MG63 (cell line): ENCODE measurements around the gene FANCG. TPM values are rescaled to one million over a fixed set of nuclear protein-coding genes. Genes with fewer than 3 reads are reported as not detected.
A peak's percentile ranks its signal among the peaks of the same experiment; 100 is the strongest.

Source experiments
- DNase-seq: peaks from one replicate; pipeline ENCODE4 v3.0.0-alpha.2; 2020
- H3K27me3 ChIP-seq: fragments of 250-450 bp; sonication (Bioruptor Pico); 2 replicates; pipeline ENCODE4 v1.5.1; 2020; ENCODE audit warnings: mild to moderate bottlenecking, moderate library complexity
- H3K36me3 ChIP-seq: fragments of 250-450 bp; sonication (Bioruptor Pico); 2 replicates; pipeline ENCODE4 v1.5.1; 2020; ENCODE audit warnings: mild to moderate bottlenecking, moderate library complexity
- H3K4me3 ChIP-seq: fragments of 250-450 bp; sonication (Bioruptor Pico); 2 replicates; pipeline ENCODE4 v1.5.1; 2020; ENCODE audit warnings: mild to moderate bottlenecking, moderate library complexity
- H3K9me3 ChIP-seq: fragments of 250-450 bp; sonication (Bioruptor Pico); 2 replicates; pipeline ENCODE4 v1.5.1; 2020; ENCODE audit warnings: mild to moderate bottlenecking, moderate library complexity
- total RNA-seq: library from RNA; depleted of rRNA; stranded (reverse); fragments of >200 nt; shearing (Covaris generic); gene quantifications from 2 replicates; pipeline ENCODE4 v1.2.3, GENCODE V29; 2014; ENCODE audit warnings: low replicate concordance

FANCG gene
- total RNA-seq, 1 experiment from 2014 or later = 15.2 TPM

- H3K27me3 ChIP-seq = no peaks in the 10 kb centered on the region
- no peak overlapping the region for H3K4me3 ChIP-seq
- no peaks in the 10 kb centered on the region for H3K9me3 ChIP-seq
- peaks cover 19% of the 10 kb centered on the region for H3K36me3 ChIP-seq
- DNase-seq = no peak
Observed at GRCh38 chr9:35074791-35075190, 5.0 kb downstream of the FANCG start.

- no peaks in the 10 kb centered on the region for H3K9me3 ChIP-seq
- DNase-seq = no peak
- H3K36me3 ChIP-seq = peaks cover 19% of the 10 kb centered on the region
- no peaks in the 10 kb centered on the region for H3K27me3 ChIP-seq
- H3K4me3 ChIP-seq = no peak overlapping the region
Observed at GRCh38 chr9:35074141-35074540, 5.6 kb downstream of the FANCG start.

GRCh38 chr9:35073279-35073612 lies 6.5 kb downstream of the FANCG start:
- DNase-seq = no peak
- H3K4me3 ChIP-seq = peak overlapping the region; percentile 10; the same call in 1 of the 2 replicates

GRCh38 chr9:35072461-35073278 lies 7.1 kb downstream of the FANCG start, which contains the start of gene VCP:
Gene VCP, minus strand, starts transcription at chr9:35072625. Its CDS starts 272 bp downstream, at chr9:35072353.
- H3K36me3 ChIP-seq = peaks cover 32% of the 10 kb centered on the region
- peak; percentile 96 for DNase-seq
- H3K4me3 ChIP-seq = peak within 1 kb of the TSS; percentile 91
- no peaks in the 10 kb centered on the region for H3K9me3 ChIP-seq
- no peaks in the 10 kb centered on the region for H3K27me3 ChIP-seq

More at GRCh38 chr9:35073279-35073612, 6.5 kb downstream of the FANCG start:
- H3K36me3 ChIP-seq = peaks cover 27% of the 10 kb centered on the region
- no peaks in the 10 kb centered on the region for H3K27me3 ChIP-seq
- no peaks in the 10 kb centered on the region for H3K9me3 ChIP-seq

- H3K27me3 ChIP-seq = no peaks in the 10 kb centered on the region
- peak overlapping the region; percentile 91 for H3K4me3 ChIP-seq
- H3K9me3 ChIP-seq = no peaks in the 10 kb centered on the region
- DNase-seq = peak; percentile 85
- peaks cover 40% of the 10 kb centered on the region for H3K36me3 ChIP-seq
Observed at GRCh38 chr9:35071814-35072460, 7.8 kb downstream of the FANCG start.

- Histone ChIP-seq H3K27me3 (no peaks in the 10 kb centered on the region), H3K4me3 (peak overlapping the region; percentile 91), H3K36me3 (peaks cover 44% of the 10 kb centered on the region), H3K9me3 (no peaks in the 10 kb centered on the region)
- DNase-seq = no peak
Observed at GRCh38 chr9:35070823-35071813, 8.6 kb downstream of the FANCG start.

- H3K27me3 ChIP-seq = no peaks in the 10 kb centered on the region
- H3K9me3 ChIP-seq = no peaks in the 10 kb centered on the region
- H3K36me3 ChIP-seq = peaks cover 60% of the 10 kb centered on the region
- no peak for DNase-seq
- no peak overlapping the region for H3K4me3 ChIP-seq
Observed at GRCh38 chr9:35069020-35069419, 10.7 kb downstream of the FANCG start.

GRCh38 chr9:35067056-35067455 lies 12.7 kb downstream of the FANCG start:
- no peak for DNase-seq
- H3K4me3 ChIP-seq = no peak overlapping the region
- peaks cover 80% of the 10 kb centered on the region for H3K36me3 ChIP-seq
- H3K27me3 ChIP-seq = no peaks in the 10 kb centered on the region
- H3K9me3 ChIP-seq = no peaks in the 10 kb centered on the region

GRCh38 chr9:35060548-35061207 lies 19.1 kb downstream of the FANCG start:
- no peaks in the 10 kb centered on the region for H3K27me3 ChIP-seq
- peaks cover 85% of the 10 kb centered on the region for H3K36me3 ChIP-seq
- no peak overlapping the region for H3K4me3 ChIP-seq
- DNase-seq = no peak
- no peaks in the 10 kb centered on the region for H3K9me3 ChIP-seq

- Histone ChIP-seq H3K36me3 (peaks cover 81% of the 10 kb centered on the region), H3K9me3 (no peaks in the 10 kb centered on the region), H3K4me3 (no peak overlapping the region), H3K27me3 (no peaks in the 10 kb centered on the region)
- no peak for DNase-seq
Observed at GRCh38 chr9:35059438-35059837, 20.3 kb downstream of the FANCG start.

GRCh38 chr9:35057271-35057620 lies 22.5 kb downstream of the FANCG start:
- Histone ChIP-seq H3K27me3 (no peaks in the 10 kb centered on the region), H3K9me3 (no peaks in the 10 kb centered on the region), H3K4me3 (no peak overlapping the region), H3K36me3 (peaks cover 62% of the 10 kb centered on the region)
- DNase-seq = no peak

- Histone ChIP-seq H3K9me3 (no peaks in the 10 kb centered on the region), H3K27me3 (no peaks in the 10 kb centered on the region), H3K4me3 (no peak overlapping the region), H3K36me3 (peaks cover 58% of the 10 kb centered on the region)
- DNase-seq = no peak
Observed at GRCh38 chr9:35056571-35057270, 23.0 kb downstream of the FANCG start.

GRCh38 chr9:35054871-35055644 lies 24.7 kb downstream of the FANCG start:
- Histone ChIP-seq H3K4me3 (no peak overlapping the region), H3K36me3 (peaks cover 52% of the 10 kb centered on the region), H3K9me3 (no peaks in the 10 kb centered on the region)

GRCh38 chr9:35054185-35054835 lies 25.4 kb downstream of the FANCG start:
- Histone ChIP-seq H3K36me3 (peaks cover 48% of the 10 kb centered on the region), H3K27me3 (no peaks in the 10 kb centered on the region), H3K4me3 (no peak overlapping the region), H3K9me3 (no peaks in the 10 kb centered on the region)
- no peak for DNase-seq

More at GRCh38 chr9:35054871-35055644, 24.7 kb downstream of the FANCG start:
- no peaks in the 10 kb centered on the region for H3K27me3 ChIP-seq
- DNase-seq = no peak
